22Rv1 (cell line): Measurements from ENCODE around the gene ZFHX3.

Source experiments
- CTCF ChIP-seq: fragments of 450-650 bp; IDR thresholded peaks from 2 replicates; pipeline ENCODE4 v1.5.1; 2017; ENCODE audit warnings: mild to moderate bottlenecking
- ZFX ChIP-seq: fragments of 450-650 bp; IDR thresholded peaks from 2 replicates; pipeline ENCODE4 v1.6.1; 2017; ENCODE audit warnings: antibody characterized with exemption, borderline replicate concordance

GRCh38 chr16:72794986-72795385 is 252.9 kb downstream of the ZFHX3 start:
- TF ChIP-seq CTCF (no peak), ZFX (no peak)
